ELF-1 (cell line): Measurements from ENCODE around the gene MRI1.
"Not testable (repeated sequence)": the region's sequence is repeated elsewhere in the genome, so short reads cannot be mapped to it uniquely, and the experiment has no call there.

Experiments
- DNase-seq: peaks from one replicate; pipeline ENCODE4 v3.0.0-alpha.2; 2016; ENCODE audit warnings: low read depth, low spot score

Gene MRI1

DNA sequence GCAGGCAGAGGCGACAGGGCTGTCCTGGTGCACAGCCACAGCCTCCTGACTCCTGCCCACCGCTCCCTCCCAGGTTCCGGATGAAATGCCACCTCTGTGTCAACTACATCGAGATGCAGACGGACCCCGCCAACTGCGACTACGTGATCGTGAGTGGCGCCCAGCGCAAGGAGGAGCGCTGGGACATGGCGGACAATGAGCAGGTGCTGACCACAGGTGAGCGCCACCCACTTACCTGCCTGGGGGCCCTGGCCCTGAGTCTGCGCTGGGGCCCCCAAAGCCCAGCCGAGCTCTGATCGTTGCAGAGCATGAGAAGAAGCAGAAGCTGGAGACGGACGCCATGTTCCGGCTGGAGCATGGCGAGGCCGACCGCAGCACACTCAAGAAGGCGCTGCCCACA, 5.5 kb upstream of the MRI1 start:
- no peak for DNase-seq

DNA sequence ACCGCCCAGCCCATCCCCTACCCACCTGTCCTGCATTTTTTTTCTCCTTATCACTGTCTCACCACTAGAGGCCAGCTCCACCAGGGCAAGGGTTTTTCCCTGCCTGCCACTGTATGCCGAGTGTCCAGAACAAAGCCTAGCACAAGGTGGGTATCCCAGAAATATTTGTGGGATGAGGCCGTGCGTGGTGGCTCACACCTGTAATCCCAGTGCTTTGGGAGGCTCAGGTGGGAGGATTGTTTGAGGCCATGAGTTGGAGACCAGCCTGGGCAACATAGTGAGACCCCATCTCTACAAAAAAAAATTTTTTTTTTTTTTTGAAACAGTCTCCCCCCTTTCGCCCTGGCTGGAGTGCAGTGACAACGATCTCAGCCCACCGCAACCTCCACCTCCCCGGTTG, 2.9 kb upstream of the MRI1 start:
- no peak for DNase-seq

GRCh38 chr19:13762635-13763235, 1.6 kb upstream of the MRI1 start:
- DNase-seq: no peak

- no peak for DNase-seq
These were observed 1.1 kb upstream of the MRI1 start for GRCh38 chr19:13763265-13763664.

- DNase-seq: peak; percentile 20
These were observed 586 bp downstream of the MRI1 start for GRCh38 chr19:13764821-13765394.

GRCh38 chr19:13765395-13766094, 1.2 kb downstream of the MRI1 start:
- DNase-seq: peak; percentile 36

GRCh38 chr19:13766095-13766481, 1.8 kb downstream of the MRI1 start:
- no peak for DNase-seq

GRCh38 chr19:13768510-13768909, 4.2 kb downstream of the MRI1 start:
- no peak for DNase-seq

DNA sequence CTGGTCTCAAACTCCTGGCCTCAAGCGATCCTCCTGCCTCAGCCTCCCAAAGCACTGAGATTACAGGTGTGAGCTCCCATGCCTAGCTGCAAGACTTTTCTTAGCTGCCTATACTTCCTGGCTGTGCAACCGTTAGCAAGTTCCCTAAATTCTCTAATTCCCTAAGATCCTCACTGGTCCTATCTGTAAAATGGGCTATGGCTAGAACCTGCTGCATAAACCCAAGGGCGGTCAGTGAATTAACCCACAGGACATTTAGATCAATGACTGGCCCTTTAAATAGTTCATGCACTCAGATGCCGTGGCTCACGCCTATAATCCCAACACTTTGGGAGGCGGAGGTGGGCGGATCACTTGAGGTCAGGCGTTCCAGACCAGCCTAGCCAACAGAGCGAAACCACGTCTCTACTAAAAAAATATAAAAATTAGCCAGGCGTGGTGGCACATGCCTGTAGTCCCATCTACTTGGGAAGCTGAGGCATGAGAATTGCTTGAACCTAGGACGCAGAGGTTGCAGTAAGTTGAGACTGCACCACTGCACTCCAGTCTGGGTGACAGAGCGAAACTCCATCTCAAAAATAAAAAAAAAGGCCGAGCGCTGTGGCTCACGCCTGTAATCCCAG, 5.8 kb downstream of the MRI1 start:
- no peak for DNase-seq

- DNase-seq: peak; percentile 88
These were observed 10.2 kb downstream of the MRI1 start, which contains the start of gene C19orf53 for GRCh38 chr19:13774217-13775191. Gene C19orf53 (plus strand): TSS chr19:13774456. CDS start chr19:13774478, 22 bp downstream.

GRCh38 chr19:13778398-13778797, 14.1 kb downstream of the MRI1 start:
- no peak for DNase-seq

DNA sequence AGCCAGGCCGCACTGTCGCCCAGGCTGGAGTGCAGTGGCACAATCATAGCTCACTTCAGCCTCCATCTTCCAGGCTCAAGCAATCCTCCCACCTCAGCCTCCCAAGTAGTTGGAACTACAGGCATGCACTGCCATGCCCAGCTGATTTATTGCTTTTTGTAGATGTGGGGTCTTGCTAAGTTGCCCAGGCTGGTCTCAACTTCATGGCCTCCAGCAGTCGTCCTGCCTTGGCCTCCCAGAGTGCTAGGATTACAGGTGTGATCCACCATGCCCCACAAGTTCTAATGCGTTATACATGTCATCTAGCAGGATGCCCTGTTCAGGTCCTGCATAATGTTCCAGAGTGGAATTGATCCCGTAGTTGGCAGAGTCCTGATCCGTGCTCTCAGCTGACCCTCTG, 14.5 kb downstream of the MRI1 start:
- DNase-seq: no peak

DNA sequence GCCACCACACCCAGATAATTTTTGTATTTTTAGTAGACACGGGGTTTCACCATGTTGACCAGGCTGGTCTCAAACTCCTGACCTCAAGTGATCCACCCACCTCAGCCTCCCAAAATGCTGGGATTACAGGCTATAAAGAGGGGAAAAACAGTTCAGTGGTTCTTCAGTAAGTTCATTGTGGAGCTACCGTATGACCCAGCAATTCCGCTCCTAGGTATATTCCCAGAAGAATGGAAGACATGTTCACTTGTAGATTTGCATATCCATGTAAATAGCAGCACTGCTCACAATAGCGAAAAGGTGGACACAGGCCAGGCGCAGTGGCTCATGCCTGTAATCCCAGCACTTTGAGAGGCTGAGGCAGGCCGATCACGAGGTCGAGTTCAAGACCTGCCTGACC, 15.5 kb downstream of the MRI1 start:
- DNase-seq: not testable (repeated sequence)

GRCh38 chr19:13781547-13781946, 17.2 kb downstream of the MRI1 start:
- DNase-seq: peak; percentile 83

GRCh38 chr19:13782537-13782936, 18.2 kb downstream of the MRI1 start:
- no peak for DNase-seq

DNA sequence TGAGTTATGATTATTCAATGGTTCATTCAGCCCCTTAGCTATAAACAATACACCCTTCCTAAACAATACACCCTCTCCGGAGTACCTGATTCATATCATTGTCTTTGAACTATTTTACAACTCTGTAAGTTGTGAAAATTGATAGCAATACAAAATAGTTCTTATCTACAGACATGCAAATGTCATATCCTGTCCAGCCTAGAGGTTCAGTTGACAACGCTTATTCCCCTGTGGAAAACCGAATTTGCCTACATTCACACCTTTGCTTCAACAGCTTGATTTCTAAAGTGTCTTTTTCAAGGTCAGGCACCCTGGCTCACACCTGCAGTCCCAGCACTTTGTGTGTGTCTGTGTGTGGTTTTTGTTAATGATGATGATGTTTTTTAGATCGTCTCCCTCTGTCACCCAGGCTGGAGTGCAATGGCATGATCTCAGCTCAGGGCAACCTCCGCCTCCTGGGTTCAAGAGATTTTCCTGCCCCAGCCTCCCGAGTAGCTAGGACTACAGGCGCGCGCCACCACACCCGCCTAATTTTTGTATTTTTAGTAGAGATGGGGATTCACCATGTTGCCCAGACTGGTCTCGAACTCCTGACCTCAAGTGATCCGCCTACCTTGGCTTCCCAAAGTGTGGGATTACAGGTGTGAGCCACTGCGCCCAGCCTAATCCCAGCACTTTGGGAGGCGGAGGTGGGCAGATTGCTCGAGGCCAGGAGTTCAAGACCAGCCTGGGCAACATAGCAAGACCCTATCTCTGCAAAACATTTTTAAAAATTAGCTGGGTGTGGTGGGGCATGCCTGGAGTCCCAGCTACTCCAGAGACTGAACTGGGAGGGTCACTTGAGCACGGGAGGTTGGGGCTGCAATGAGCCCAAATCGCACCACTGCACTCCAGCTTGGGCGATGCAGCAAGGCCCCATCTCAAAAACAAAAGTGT, 19.5 kb downstream of the MRI1 start:
- DNase-seq: no peak

DNA sequence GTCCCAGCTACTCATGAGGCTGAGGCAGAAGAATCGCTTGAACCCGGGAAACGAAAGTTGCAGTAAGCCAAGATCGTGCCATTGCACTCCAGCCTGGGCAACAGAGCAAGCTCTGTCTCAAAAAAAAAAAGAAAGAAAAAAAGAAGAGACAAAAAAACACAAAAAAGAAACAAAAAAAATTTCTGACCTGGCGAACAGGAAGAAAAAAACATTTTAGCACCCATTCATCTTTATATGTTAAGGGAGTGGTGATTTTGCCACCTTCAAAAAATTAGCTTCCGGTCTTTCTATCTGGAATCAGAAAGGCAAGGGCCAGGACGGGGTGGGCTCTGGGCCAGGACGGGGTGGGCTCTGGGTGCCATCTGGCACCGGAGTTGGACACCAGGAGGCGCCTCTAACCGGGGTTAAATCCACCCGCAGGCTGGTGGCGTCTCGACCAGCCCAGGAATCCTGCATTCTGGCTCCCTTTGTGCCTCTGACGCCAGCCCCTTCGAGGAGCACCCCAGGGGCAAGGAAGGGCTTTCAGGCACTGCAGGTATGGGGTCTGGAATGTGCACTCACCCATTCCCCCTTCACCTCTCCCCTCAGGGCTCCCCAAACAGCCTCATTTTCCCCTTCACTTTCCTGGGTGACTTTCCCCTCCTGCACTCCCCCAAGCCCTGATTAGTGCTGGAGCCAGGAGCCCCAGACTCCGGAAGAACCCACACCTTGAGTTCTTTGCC, 20.6 kb downstream of the MRI1 start:
- peak; percentile 91 for DNase-seq

DNA sequence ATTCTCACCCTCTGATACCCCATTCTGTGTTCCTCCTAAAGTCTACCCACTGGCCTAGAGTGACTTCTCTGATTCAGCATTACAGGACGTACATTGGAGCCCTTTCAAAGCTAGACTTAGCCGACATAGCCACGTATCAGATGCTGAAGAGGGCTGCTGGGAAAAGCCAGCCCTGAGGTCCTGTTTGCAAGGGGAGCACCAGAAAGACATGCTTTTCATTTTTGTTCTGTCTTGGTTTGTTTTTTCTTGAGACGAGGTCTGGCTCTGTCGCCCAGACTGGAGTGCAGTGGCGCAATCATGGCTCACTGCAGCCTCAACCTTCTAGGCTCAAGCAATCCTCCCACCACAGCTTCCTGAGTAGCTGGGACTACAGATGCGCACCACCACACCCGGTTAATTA, 24.7 kb downstream of the MRI1 start:
- peak; percentile 24 for DNase-seq

DNA sequence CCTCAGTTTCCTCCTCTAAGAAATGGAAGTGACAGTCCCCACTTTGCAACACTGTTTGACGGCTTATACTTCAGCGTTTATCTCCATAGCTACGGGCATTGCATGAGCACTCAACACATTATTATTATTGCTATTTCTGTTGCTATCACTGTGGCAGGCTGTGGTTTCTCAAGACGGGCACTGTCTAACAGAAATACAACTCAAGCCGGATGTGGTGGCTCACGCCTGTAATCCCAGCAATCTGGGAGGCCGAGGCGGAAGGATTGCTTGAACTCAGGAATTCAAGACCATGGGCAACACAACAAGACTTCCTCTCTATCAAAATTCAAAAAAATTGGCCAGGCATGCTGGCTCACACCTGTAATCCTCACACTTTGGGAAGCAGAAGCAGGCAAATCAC, 26.0 kb downstream of the MRI1 start:
- no peak for DNase-seq

DNA sequence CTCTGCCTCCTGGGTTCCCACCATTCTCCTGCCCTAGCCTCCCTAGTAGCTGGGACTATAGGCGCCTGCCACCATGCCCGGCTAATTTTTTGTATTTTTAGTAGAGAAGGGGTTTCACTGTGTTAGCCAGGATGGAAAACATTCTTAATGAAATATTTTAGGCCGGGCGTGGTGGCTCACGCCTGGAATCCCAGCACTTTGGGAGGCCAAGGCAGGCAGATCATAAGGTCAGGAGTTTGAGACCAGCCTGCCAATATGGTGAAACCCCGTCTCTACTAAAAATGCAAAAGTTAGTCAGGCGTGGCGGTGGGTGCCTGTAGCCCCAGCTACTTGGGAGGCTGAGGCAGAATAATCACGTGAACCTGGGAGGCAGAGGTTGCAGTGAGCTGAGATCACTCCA, 29.0 kb downstream of the MRI1 start:
- not testable (repeated sequence) for DNase-seq
